Astrocyte (in vitro differentiated cells and primary cell): ENCODE data around the gene MYNN. TPM values are rescaled to one million over a fixed set of nuclear protein-coding genes. Genes with fewer than 3 reads are reported as not detected.
A peak's percentile ranks its signal among the peaks of the same experiment; 100 is the strongest.

Source experiments
- DNase-seq: peaks from one replicate; pipeline ENCODE4 v3.0.0-alpha.2; 2010; ENCODE audit warnings: low read depth
- FAIRE-seq: peaks from 2 replicates; lab custom pipeline; 2011; peaks lifted over from hg19 to GRCh38; lab: Jason Lieb, UNC
- H2AFZ ChIP-seq: 2 replicates; pipeline ENCODE4 v1.6.0; 2012; ENCODE audit warnings: low read depth, low read length, inconsistent platforms
- H3K27ac ChIP-seq: 2 replicates; pipeline ENCODE4 v1.5.1; 2011; ENCODE audit warnings: low read depth, low read length, inconsistent platforms
- H3K27me3 ChIP-seq: 2 replicates; pipeline ENCODE4 v1.6.0; 2011; ENCODE audit warnings: low read length, inconsistent platforms; ENCODE audit not compliant: insufficient read depth
- H3K36me3 ChIP-seq: 2 replicates; pipeline ENCODE4 v1.5.1; 2011; ENCODE audit warnings: low read length, inconsistent platforms; ENCODE audit not compliant: insufficient read depth
- H3K4me1 ChIP-seq: 2 replicates; pipeline ENCODE4 v1.5.1; 2011; ENCODE audit warnings: low read length, inconsistent platforms; ENCODE audit not compliant: insufficient read depth
- H3K4me2 ChIP-seq: 2 replicates; pipeline ENCODE4 v1.6.0; 2012; ENCODE audit warnings: low read length, inconsistent platforms
- H3K4me3 ChIP-seq: 2 replicates; pipeline ENCODE4 v1.5.1; 2011; ENCODE audit warnings: low read depth, mild to moderate bottlenecking, low read length, inconsistent platforms; ENCODE audit not compliant: insufficient read depth
- H3K79me2 ChIP-seq: 2 replicates; pipeline ENCODE4 v1.6.0; 2012; ENCODE audit warnings: mild to moderate bottlenecking, low read length, inconsistent platforms; ENCODE audit not compliant: insufficient read depth
- H3K9ac ChIP-seq: 2 replicates; pipeline ENCODE4 v1.6.0; 2012; ENCODE audit warnings: mild to moderate bottlenecking, low read length, inconsistent platforms
- H3K9me3 ChIP-seq: 2 replicates; pipeline ENCODE4 v1.5.1; 2012; ENCODE audit warnings: low read depth, mild to moderate bottlenecking, low read length, inconsistent platforms; ENCODE audit not compliant: insufficient read depth
- H4K20me1 ChIP-seq: 2 replicates; pipeline ENCODE4 v1.6.0; 2012; ENCODE audit warnings: low read length, inconsistent platforms; ENCODE audit not compliant: insufficient read depth
- H3K27ac Mint-ChIP-seq: one replicate; pipeline ENCODE4 v1.8.0; 2021; ENCODE audit warnings: mild to moderate bottlenecking, mixed read lengths; ENCODE audit not compliant: unreplicated experiment
- H3K27me3 Mint-ChIP-seq: one replicate; pipeline ENCODE4 v1.8.0; 2021; ENCODE audit warnings: low read depth, mixed read lengths; ENCODE audit not compliant: unreplicated experiment
- H3K36me3 Mint-ChIP-seq: one replicate; pipeline ENCODE4 v1.8.0; 2021; ENCODE audit warnings: low read depth, mixed read lengths; ENCODE audit not compliant: unreplicated experiment
- H3K4me1 Mint-ChIP-seq: one replicate; pipeline ENCODE4 v1.8.0; 2021; ENCODE audit warnings: low read depth, mixed read lengths; ENCODE audit not compliant: unreplicated experiment
- H3K4me3 Mint-ChIP-seq: one replicate; pipeline ENCODE4 v1.8.0; 2021; ENCODE audit warnings: mild to moderate bottlenecking, moderate library complexity, mixed read lengths; ENCODE audit not compliant: unreplicated experiment
- H3K9me3 Mint-ChIP-seq: one replicate; pipeline ENCODE4 v1.8.0; 2021; ENCODE audit warnings: mild to moderate bottlenecking, mixed read lengths; ENCODE audit not compliant: unreplicated experiment
- CTCF ChIP-seq: IDR thresholded peaks from 2 replicates; pipeline ENCODE4 v1.5.1; 2011; ENCODE audit warnings: low read depth, mild to moderate bottlenecking, inconsistent platforms, low read length, moderate library complexity; ENCODE audit not compliant: insufficient read depth
- EZH2 ChIP-seq: IDR thresholded peaks from 2 replicates; pipeline ENCODE4 v1.6.1; 2012; ENCODE audit warnings: mild to moderate bottlenecking, low read length, inconsistent platforms; ENCODE audit not compliant: insufficient read depth
- total RNA-seq: library from RNA; stranded (reverse); gene quantifications from 2 replicates; pipeline ENCODE4 v1.2.1, GENCODE V29; 2021

MYNN gene
- total RNA-seq, 1 donor from 2014 or later: 12.9 TPM

- Histone ChIP-seq H3K9ac (no peak overlapping the region), H3K79me2 (no peaks in the 10 kb centered on the region), H3K27ac (no peak overlapping the region), H3K4me2 (no peak overlapping the region), H2AFZ (no peak overlapping the region), H3K4me1 (no peaks in the 10 kb centered on the region), H3K9me3 (no peaks in the 10 kb centered on the region), H3K27me3 (peaks cover 5% of the 10 kb centered on the region), H3K36me3 (no peaks in the 10 kb centered on the region), H4K20me1 (no peaks in the 10 kb centered on the region), H3K4me3 (no peak overlapping the region)
- no peaks in the 10 kb centered on the region for H3K27me3 Mint-ChIP-seq
- FAIRE-seq (no peak), DNase-seq (peak; percentile 12)
- H3K9me3 Mint-ChIP-seq: no peaks in the 10 kb centered on the region
- no peaks in the 10 kb centered on the region for H3K36me3 Mint-ChIP-seq
- no peaks in the 10 kb centered on the region for H3K4me1 Mint-ChIP-seq
- H3K27ac Mint-ChIP-seq: no peak overlapping the region
- H3K4me3 Mint-ChIP-seq: no peak overlapping the region
- TF ChIP-seq CTCF (peak; percentile 15), EZH2 (no peak)
Observed at GRCh38 chr3:169744366-169745054, 28.7 kb upstream of the MYNN start.

- Histone ChIP-seq H3K79me2 (no peaks in the 10 kb centered on the region), H3K9ac (no peak overlapping the region), H2AFZ (no peak overlapping the region), H3K9me3 (no peaks in the 10 kb centered on the region), H3K36me3 (no peaks in the 10 kb centered on the region), H3K4me3 (no peak overlapping the region), H4K20me1 (no peaks in the 10 kb centered on the region), H3K27ac (no peak overlapping the region), H3K4me2 (no peak overlapping the region), H3K27me3 (peaks cover 5% of the 10 kb centered on the region), H3K4me1 (no peaks in the 10 kb centered on the region)
- Mint-ChIP-seq H3K36me3 (no peaks in the 10 kb centered on the region), H3K4me3 (no peak overlapping the region), H3K9me3 (no peaks in the 10 kb centered on the region), H3K4me1 (no peaks in the 10 kb centered on the region), H3K27me3 (no peaks in the 10 kb centered on the region), H3K27ac (no peak overlapping the region)
- TF ChIP-seq EZH2 (no peak), CTCF (no peak)
- DNase-seq (no peak), FAIRE-seq (no peak)
Observed at GRCh38 chr3:169746924-169747323, 26.3 kb upstream of the MYNN start.

- no peak overlapping the region for H3K4me3 Mint-ChIP-seq
Observed at GRCh38 chr3:169748670-169749069, 24.5 kb upstream of the MYNN start.

More at GRCh38 chr3:169748670-169749069, 24.5 kb upstream of the MYNN start:
- Mint-ChIP-seq H3K36me3 (no peaks in the 10 kb centered on the region), H3K27me3 (no peaks in the 10 kb centered on the region), H3K27ac (no peak overlapping the region), H3K4me1 (no peaks in the 10 kb centered on the region), H3K9me3 (no peaks in the 10 kb centered on the region)
- Histone ChIP-seq H3K4me1 (no peaks in the 10 kb centered on the region), H3K4me3 (no peak overlapping the region), H3K4me2 (no peak overlapping the region), H3K36me3 (no peaks in the 10 kb centered on the region), H3K9me3 (no peaks in the 10 kb centered on the region), H2AFZ (no peak overlapping the region), H3K27ac (no peak overlapping the region), H4K20me1 (no peaks in the 10 kb centered on the region), H3K79me2 (no peaks in the 10 kb centered on the region), H3K27me3 (peaks cover 7% of the 10 kb centered on the region), H3K9ac (no peak overlapping the region)
- TF ChIP-seq CTCF: no peak
- TF ChIP-seq EZH2: no peak
- no peak for FAIRE-seq
- DNase-seq: no peak
